GM18505 (cell line): ENCODE measurements around the gene MAP3K5.

Source experiments
- ATAC-seq: cut with Tn5 transposase; IDR thresholded peaks from one replicate; pipeline ENCODE4 v1.9.1; 2021; ENCODE audit not compliant: unreplicated experiment
- POLR2A ChIP-seq: IDR thresholded peaks from 4 replicates; pipeline ENCODE4 v1.6.1; 2011; ENCODE audit warnings: borderline replicate concordance; ENCODE audit not compliant: insufficient read depth, insufficient read length; ENCODE audit errors: extremely low read depth

MAP3K5 gene

GRCh38 chr6:136773473-136773796 is 18.8 kb downstream of the MAP3K5 start:
- ATAC-seq, result no peak
- peak; percentile 5 for TF ChIP-seq POLR2A

- peak; percentile 63 for ATAC-seq
- peak; percentile 24 for TF ChIP-seq POLR2A
Observed at GRCh38 chr6:136772685-136773472, 19.4 kb downstream of the MAP3K5 start.

GRCh38 chr6:136771306-136771705 is 21.0 kb downstream of the MAP3K5 start:
- ATAC-seq, result no peak
- TF ChIP-seq POLR2A, result no peak

- ATAC-seq, result no peak
Observed at GRCh38 chr6:136769759-136770158, 22.5 kb downstream of the MAP3K5 start.

GRCh38 chr6:136769124-136769523 is 23.2 kb downstream of the MAP3K5 start:
- no peak for ATAC-seq
- TF ChIP-seq POLR2A, result no peak

More at GRCh38 chr6:136769759-136770158, 22.5 kb downstream of the MAP3K5 start:
- no peak for TF ChIP-seq POLR2A

- TF ChIP-seq POLR2A, result no peak
- no peak for ATAC-seq
Observed at GRCh38 chr6:136767570-136768309, 24.5 kb downstream of the MAP3K5 start.

GRCh38 chr6:136767103-136767502 is 25.2 kb downstream of the MAP3K5 start:
- ATAC-seq, result no peak
- TF ChIP-seq POLR2A, result no peak

- no peak for TF ChIP-seq POLR2A
- no peak for ATAC-seq
Observed at GRCh38 chr6:136766274-136766673, 26.0 kb downstream of the MAP3K5 start.

GRCh38 chr6:136764517-136764993 is 27.7 kb downstream of the MAP3K5 start:
- TF ChIP-seq POLR2A, result no peak
- ATAC-seq, result peak; percentile 38

GRCh38 chr6:136763716-136764516 is 28.4 kb downstream of the MAP3K5 start:
- ATAC-seq, result peak; percentile 36
- no peak for TF ChIP-seq POLR2A

- ATAC-seq, result peak; percentile 37
- TF ChIP-seq POLR2A, result no peak
Observed at GRCh38 chr6:136763255-136763654, 29.0 kb downstream of the MAP3K5 start.

- ATAC-seq, result no peak
- TF ChIP-seq POLR2A, result no peak
Observed at GRCh38 chr6:136762022-136762975, 30.0 kb downstream of the MAP3K5 start.
